K562 (cell line): Measurements from ENCODE around the gene LTK. TPM values are rescaled to one million over a fixed set of nuclear protein-coding genes. Genes with fewer than 3 reads are reported as not detected.

Source experiments
- ETS2 ChIP-seq: IDR thresholded peaks from 2 replicates; pipeline ENCODE4 v1.6.1; 2016; ENCODE audit warnings: borderline replicate concordance, missing genetic modification characterization, mild to moderate bottlenecking, moderate library complexity, missing compliant biosample characterization; ENCODE audit not compliant: poor library complexity, severe bottlenecking
- FOS ChIP-seq: IDR thresholded peaks from 3 replicates; pipeline ENCODE4 v1.6.1; 2011; ENCODE audit not compliant: insufficient read length; ENCODE audit errors: extremely low read depth
- HDAC1 ChIP-seq, 2 experiments: fragments of 450-650 bp; IDR thresholded peaks; 2 replicates each; pipeline ENCODE4 v1.6.1; 2016 to 2017; ENCODE audit warnings: inconsistent platforms in 1 of 2, mild to moderate bottlenecking in 1 of 2, moderate library complexity in 1 of 2
- HDAC2 ChIP-seq: fragments of 450-650 bp; IDR thresholded peaks from 2 replicates; pipeline ENCODE4 v1.6.1; 2016; ENCODE audit warnings: mild to moderate bottlenecking
- JUND ChIP-seq, 2 experiments: IDR thresholded peaks; 2 replicates in 1 of 2; 3 replicates in 1 of 2; pipeline ENCODE4 v1.6.1; 2011; ENCODE audit warnings: borderline replicate concordance in 2 of 2, low read depth in 2 of 2, low read length in 2 of 2, improper control_type of control experiment in 1 of 2, missing biosample characterization in 1 of 2, missing genetic modification characterization in 1 of 2, missing genetic modification reagents in 1 of 2
- MBD2 ChIP-seq: sonication (generic); IDR thresholded peaks from 2 replicates; pipeline ENCODE4 v1.6.1; 2016; ENCODE audit warnings: low read depth, borderline replicate concordance
- MEIS2 ChIP-seq: fragments of 450-650 bp; IDR thresholded peaks from 2 replicates; pipeline ENCODE4 v1.6.1; 2014; ENCODE audit warnings: mild to moderate bottlenecking; ENCODE audit not compliant: partially characterized antibody
- PTBP1 ChIP-seq: fragments of 200-400 bp; formaldehyde crosslinking; IDR thresholded peaks from 2 replicates; pipeline ENCODE4 v1.6.1; 2017; ENCODE audit warnings: low read depth, low read length
- PTRF ChIP-seq: fragments of 450-650 bp; IDR thresholded peaks from 2 replicates; pipeline ENCODE4 v1.6.1; 2016; ENCODE audit warnings: mild to moderate bottlenecking, missing genetic modification characterization, missing compliant biosample characterization
- RB1 ChIP-seq: fragments of 450-650 bp; IDR thresholded peaks from 2 replicates; pipeline ENCODE4 v1.6.1; 2017; ENCODE audit warnings: low read depth, mild to moderate bottlenecking
- ZNF24 ChIP-seq: fragments of 450-650 bp; IDR thresholded peaks from 2 replicates; pipeline ENCODE4 v1.6.1; 2016
- ZNF830 ChIP-seq: fragments of 250-450 bp; sonication (Bioruptor Pico); IDR thresholded peaks from 2 replicates; pipeline ENCODE4 v1.5.0; 2021; ENCODE audit warnings: mild to moderate bottlenecking
- polyA plus RNA-seq, 8 experiments: library from polyadenylated mRNA; depleted of rRNA in 4 of 8; stranded (reverse) in 5 of 8; unstranded in 3 of 8; fragments of >200 nt; fragmentation: Nextera tagmentation in 2 of 8; fragmentation: Illumina TruSeq in 1 of 8; extraction: Ambion mirVana in 2 of 8; extraction: Trizol in 1 of 8; gene quantifications; 2 replicates each; pipeline versions ENCODE4 v1.2.1 to v1.2.3, GENCODE V29; 2011 to 2014; ENCODE audit warnings: inconsistent platforms in 1 of 8, missing spikeins in 1 of 8
- total RNA-seq, 7 experiments: library from RNA; depleted of rRNA in 6 of 7; stranded (reverse); fragments of >200 nt in 6 of 7; fragmentation: Illumina TruSeq in 2 of 7; extraction: Trizol in 2 of 7; gene quantifications; 2 replicates each; pipeline versions ENCODE4 v1.2.1 to v1.2.3, GENCODE V29; 2011 to 2021; ENCODE audit warnings: low replicate concordance in 1 of 7
- TF ChIP-seq, protein P1 (sequence below): fragments of 250-450 bp; sonication (Bioruptor Pico); IDR thresholded peaks from 2 replicates; pipeline ENCODE4 v1.5.0; 2021; ENCODE audit warnings: mild to moderate bottlenecking, moderate library complexity
- TF ChIP-seq, protein P2 (sequence below): fragments of 200-800 bp; sonication (Bioruptor generic); IDR thresholded peaks from 2 replicates; pipeline ENCODE4 v1.6.1; 2016; ENCODE audit warnings: missing genetic modification characterization, missing compliant biosample characterization
- TF ChIP-seq, protein P3 (sequence below): sonication (generic); formaldehyde crosslinking; IDR thresholded peaks from 2 replicates; pipeline ENCODE4 v1.8.0; 2022; ENCODE audit warnings: mild to moderate bottlenecking, missing genetic modification reagents
- TF ChIP-seq, protein P4 (sequence below), 2 experiments: fragments of 450-650 bp; IDR thresholded peaks; 2 replicates each; pipeline ENCODE4 v1.6.1; 2016

The LTK gene
- total and polyA plus RNA-seq, 9 of the 15 experiments (the other 6 are each of a cell fraction or from before 2014, with no cell fraction given), result 0.25 to 4.4 (median 1.8) TPM

DNA sequence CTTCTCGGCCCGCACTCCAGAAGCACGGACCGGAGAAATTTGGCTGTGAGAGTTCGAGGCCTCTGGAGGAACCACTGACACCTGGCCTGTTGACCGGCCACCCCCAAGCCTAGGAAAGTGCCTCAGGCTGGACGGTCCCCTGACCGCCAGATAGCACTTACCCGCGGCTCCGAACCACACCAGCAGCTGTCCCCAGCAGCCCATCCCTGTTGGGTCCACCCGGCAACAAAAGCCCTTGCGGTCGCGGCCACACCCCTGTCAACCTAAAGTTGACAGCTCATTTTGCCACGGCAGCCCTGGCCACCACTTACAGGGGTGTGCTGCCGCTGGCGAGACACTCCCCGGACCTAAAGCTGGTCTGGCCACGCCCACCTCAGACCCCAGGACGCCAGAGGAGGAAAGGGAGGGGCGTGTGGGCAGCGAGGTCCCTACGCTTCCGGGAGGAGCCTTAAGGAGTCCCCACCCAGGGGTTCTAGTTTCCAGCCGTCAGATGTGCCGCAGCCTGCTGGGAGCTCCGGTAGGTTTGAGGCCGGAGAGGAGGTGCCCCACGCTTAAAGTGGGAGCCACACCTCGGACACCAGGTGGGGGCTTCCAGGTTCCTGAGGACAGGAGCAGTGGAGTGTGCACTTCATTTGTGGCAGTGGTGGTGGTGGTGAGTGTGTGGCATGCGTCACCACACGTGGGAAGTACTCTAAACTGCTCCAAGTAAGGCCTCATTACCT is at the start of gene LTK (continued):
- TF ChIP-seq, protein P1, sequence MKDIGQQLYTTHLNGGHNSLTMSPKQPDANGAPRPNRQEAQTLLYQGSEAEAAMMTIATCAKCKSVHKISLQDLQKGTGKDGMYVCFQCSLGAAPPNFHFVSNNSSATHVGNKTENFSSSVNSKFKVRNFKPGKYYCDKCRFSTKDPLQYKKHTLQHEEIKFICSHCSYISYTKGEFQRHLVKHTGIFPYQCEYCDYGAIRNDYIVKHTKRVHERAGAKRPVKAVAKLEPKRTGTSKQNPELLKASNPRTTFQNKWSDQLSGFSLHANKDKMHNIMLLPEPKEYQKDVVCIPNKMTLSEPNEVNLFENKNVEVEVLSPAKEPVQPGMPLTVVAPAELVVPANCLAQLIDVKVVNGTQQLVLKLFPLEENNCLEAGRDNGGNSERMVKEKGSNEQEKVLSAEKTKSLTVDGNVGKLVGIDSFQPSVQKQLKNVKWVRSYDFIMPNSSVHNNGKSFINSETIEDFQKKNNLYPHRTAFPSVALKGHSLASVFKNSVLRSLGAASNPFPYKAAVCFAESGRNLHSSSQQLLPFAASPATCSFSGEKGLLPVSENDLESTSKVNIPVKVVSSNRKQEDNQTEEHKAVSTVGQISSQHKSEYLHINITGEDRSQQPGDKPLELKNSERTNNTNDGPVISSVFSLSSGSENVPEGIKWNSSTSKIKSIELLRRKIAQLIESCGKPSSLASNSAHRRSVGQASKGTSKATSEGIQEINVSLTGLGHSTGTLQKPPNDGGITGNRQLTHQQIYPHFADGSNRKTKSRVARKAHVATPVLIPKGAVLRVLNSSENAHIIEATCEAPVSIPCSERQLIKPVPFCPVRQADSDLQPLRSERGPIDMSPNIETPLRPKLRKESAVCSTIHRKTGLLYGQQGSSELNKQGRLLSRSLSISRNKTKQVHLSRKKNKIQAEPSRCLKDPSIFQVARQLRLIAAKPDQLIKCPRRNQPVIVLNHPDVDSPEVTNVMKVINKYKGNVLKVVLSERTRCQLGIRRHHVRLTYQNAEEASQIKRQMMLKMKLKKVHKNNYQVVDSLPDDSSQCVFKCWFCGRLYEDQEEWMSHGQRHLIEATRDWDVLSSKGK (CRISPR knock-in tag), result no peak
- TF ChIP-seq HDAC1 (IDR thresholded peaks at IDR 0.05) (peak in 1 of 2 experiments; percentile 83; a peak in 2 of 4 replicates), PTBP1 (no peak), PTRF (tag) (no peak), ZNF24 (no peak), FOS (no peak), MEIS2 (peak; percentile 87), RB1 (no peak), HDAC2 (peak; percentile 73; the same call in 1 of the 2 replicates), ETS2 (tag) (no peak), ZNF830 (CRISPR knock-in tag) (no peak), MBD2 (no peak), JUND (IDR thresholded peaks at IDR 0.05; ENCODE audit: borderline replicate concordance, low read depth, low read length) (peak; percentile 3; the same call in 1 of the 2 replicates), JUND (tag; IDR thresholded peaks at IDR 0.05; ENCODE audit: borderline replicate concordance, low read depth, low read length) (no peak; the same call in 2 of the 3 replicates)
- TF ChIP-seq, protein P2, sequence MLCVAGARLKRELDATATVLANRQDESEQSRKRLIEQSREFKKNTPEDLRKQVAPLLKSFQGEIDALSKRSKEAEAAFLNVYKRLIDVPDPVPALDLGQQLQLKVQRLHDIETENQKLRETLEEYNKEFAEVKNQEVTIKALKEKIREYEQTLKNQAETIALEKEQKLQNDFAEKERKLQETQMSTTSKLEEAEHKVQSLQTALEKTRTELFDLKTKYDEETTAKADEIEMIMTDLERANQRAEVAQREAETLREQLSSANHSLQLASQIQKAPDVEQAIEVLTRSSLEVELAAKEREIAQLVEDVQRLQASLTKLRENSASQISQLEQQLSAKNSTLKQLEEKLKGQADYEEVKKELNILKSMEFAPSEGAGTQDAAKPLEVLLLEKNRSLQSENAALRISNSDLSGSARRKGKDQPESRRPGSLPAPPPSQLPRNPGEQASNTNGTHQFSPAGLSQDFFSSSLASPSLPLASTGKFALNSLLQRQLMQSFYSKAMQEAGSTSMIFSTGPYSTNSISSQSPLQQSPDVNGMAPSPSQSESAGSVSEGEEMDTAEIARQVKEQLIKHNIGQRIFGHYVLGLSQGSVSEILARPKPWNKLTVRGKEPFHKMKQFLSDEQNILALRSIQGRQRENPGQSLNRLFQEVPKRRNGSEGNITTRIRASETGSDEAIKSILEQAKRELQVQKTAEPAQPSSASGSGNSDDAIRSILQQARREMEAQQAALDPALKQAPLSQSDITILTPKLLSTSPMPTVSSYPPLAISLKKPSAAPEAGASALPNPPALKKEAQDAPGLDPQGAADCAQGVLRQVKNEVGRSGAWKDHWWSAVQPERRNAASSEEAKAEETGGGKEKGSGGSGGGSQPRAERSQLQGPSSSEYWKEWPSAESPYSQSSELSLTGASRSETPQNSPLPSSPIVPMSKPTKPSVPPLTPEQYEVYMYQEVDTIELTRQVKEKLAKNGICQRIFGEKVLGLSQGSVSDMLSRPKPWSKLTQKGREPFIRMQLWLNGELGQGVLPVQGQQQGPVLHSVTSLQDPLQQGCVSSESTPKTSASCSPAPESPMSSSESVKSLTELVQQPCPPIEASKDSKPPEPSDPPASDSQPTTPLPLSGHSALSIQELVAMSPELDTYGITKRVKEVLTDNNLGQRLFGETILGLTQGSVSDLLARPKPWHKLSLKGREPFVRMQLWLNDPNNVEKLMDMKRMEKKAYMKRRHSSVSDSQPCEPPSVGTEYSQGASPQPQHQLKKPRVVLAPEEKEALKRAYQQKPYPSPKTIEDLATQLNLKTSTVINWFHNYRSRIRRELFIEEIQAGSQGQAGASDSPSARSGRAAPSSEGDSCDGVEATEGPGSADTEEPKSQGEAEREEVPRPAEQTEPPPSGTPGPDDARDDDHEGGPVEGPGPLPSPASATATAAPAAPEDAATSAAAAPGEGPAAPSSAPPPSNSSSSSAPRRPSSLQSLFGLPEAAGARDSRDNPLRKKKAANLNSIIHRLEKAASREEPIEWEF, result no peak
- TF ChIP-seq, protein P3, sequence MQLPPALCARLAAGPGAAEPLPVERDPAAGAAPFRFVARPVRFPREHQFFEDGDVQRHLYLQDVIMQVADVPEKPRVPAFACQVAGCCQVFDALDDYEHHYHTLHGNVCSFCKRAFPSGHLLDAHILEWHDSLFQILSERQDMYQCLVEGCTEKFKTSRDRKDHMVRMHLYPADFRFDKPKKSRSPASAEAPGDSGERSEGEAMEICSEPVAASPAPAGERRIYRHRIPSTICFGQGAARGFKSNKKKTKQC, result peak; percentile 36; the same call in 1 of the 2 replicates
- TF ChIP-seq, protein P4, sequence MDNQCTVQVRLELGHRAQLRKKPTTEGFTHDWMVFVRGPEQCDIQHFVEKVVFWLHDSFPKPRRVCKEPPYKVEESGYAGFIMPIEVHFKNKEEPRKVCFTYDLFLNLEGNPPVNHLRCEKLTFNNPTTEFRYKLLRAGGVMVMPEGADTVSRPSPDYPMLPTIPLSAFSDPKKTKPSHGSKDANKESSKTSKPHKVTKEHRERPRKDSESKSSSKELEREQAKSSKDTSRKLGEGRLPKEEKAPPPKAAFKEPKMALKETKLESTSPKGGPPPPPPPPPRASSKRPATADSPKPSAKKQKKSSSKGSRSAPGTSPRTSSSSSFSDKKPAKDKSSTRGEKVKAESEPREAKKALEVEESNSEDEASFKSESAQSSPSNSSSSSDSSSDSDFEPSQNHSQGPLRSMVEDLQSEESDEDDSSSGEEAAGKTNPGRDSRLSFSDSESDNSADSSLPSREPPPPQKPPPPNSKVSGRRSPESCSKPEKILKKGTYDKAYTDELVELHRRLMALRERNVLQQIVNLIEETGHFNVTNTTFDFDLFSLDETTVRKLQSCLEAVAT (IDR thresholded peaks at IDR 0.05), result peak in 1 of 2 experiments; percentile 75; a peak in 1 of 4 replicates
